ENCODE measurements around the gene HTT. TPM values are rescaled to one million over a fixed set of nuclear protein-coding genes. Genes with fewer than 3 reads are reported as not detected.

Gene HTT
- total and polyA plus RNA-seq, 2 of the 13 experiments (the other 11 are each of a cell fraction or from before 2014, with no cell fraction given) = 17.5 to 19.5 TPM

- TF ChIP-seq SKIL (CRISPR knock-in tag; IDR thresholded peaks at IDR 0.05; ENCODE audit: borderline replicate concordance) (no peak), SSRP1 (CRISPR knock-in tag; IDR thresholded peaks at IDR 0.05) (no peak), REPIN1 (CRISPR knock-in tag; IDR thresholded peaks at IDR 0.05; ENCODE audit: borderline replicate concordance, low read depth) (peak; percentile 50; the same call in 1 of the 2 replicates), TCF7 (IDR thresholded peaks at IDR 0.05; ENCODE audit: low read depth) (no peak), MTA3 (CRISPR knock-in tag; IDR thresholded peaks at IDR 0.05) (no peak), ZNF839 (CRISPR knock-in tag; IDR thresholded peaks at IDR 0.05; ENCODE audit: borderline replicate concordance) (no peak), ZNF496 (CRISPR knock-in tag; IDR thresholded peaks at IDR 0.05; ENCODE audit: insufficient replicate concordance) (no peak), ZNF784 (CRISPR knock-in tag; IDR thresholded peaks at IDR 0.05; ENCODE audit: borderline replicate concordance) (no peak), TFAP4 (IDR thresholded peaks at IDR 0.05; ENCODE audit: borderline replicate concordance, low read depth) (peak; percentile 40; the same call in 1 of the 2 replicates), ZFYVE20 (CRISPR knock-in tag; IDR thresholded peaks at IDR 0.05; ENCODE audit: borderline replicate concordance, low read depth) (no peak), HIC2 (CRISPR knock-in tag; IDR thresholded peaks at IDR 0.05; ENCODE audit: low read depth) (no peak), HMG20A (CRISPR knock-in tag; IDR thresholded peaks at IDR 0.05; ENCODE audit: borderline replicate concordance) (no peak), ZNF383 (CRISPR knock-in tag; IDR thresholded peaks at IDR 0.05; ENCODE audit: borderline replicate concordance) (no peak), CENPX (CRISPR knock-in tag; IDR thresholded peaks at IDR 0.05) (no peak), PAXIP1 (CRISPR knock-in tag; conservative IDR thresholded peaks at IDR 0.05) (peak; percentile 67; the same call in 1 of the 2 replicates), TOPORS (CRISPR knock-in tag; IDR thresholded peaks at IDR 0.05) (0 out of 2 replicates have a peak, but pooled peaks have one; percentile 15), ZNF264 (CRISPR knock-in tag; IDR thresholded peaks at IDR 0.05) (peak; percentile 82), ZBTB21 (CRISPR knock-in tag; IDR thresholded peaks at IDR 0.05) (no peak), YEATS4 (CRISPR knock-in tag; IDR thresholded peaks at IDR 0.05; ENCODE audit: borderline replicate concordance) (peak; percentile 86)
These were observed 1.1 kb upstream of the HTT start (continued) for GRCh38 chr4:3073158-3074077.

All from HepG2 (cell line).